Measurements from ENCODE around the gene MTUS2. TPM values are rescaled to one million over a fixed set of nuclear protein-coding genes. Genes with fewer than 3 reads are reported as not detected.

Gene MTUS2
- total RNA-seq, 1 donor from 2014 or later = not detected

DNA sequence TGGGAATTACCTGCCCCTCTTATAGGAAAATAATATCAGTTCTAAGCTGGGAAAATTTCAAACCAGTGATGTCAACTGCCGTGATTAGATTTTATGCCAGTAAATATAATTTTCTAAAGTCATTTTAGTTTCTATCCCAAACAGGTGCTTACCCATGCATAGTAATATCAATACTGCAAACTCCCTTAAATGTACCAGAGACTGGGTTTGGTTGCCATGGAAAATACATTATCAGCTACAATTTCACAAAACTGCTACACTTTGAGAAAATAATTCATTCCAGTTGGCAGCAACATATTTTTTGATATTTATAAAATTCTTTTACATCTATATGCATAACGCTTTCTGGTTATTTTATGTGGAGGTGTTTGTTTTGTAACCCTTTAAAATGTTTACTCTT is 631.8 kb downstream of the MTUS2 start:
- Mint-ChIP-seq H3K27ac (no peak overlapping the region), H3K27me3 (peaks cover 7% of the 10 kb centered on the region), H3K36me3 (ENCODE audit: low read depth) (no peaks in the 10 kb centered on the region), H3K4me1 (no peaks in the 10 kb centered on the region), H3K9me3 (no peaks in the 10 kb centered on the region), H3K4me3 (no peak overlapping the region)
- intact Hi-C loops (cut with micrococcal nuclease) = no loop called here
- DNase-seq = no peak

DNA sequence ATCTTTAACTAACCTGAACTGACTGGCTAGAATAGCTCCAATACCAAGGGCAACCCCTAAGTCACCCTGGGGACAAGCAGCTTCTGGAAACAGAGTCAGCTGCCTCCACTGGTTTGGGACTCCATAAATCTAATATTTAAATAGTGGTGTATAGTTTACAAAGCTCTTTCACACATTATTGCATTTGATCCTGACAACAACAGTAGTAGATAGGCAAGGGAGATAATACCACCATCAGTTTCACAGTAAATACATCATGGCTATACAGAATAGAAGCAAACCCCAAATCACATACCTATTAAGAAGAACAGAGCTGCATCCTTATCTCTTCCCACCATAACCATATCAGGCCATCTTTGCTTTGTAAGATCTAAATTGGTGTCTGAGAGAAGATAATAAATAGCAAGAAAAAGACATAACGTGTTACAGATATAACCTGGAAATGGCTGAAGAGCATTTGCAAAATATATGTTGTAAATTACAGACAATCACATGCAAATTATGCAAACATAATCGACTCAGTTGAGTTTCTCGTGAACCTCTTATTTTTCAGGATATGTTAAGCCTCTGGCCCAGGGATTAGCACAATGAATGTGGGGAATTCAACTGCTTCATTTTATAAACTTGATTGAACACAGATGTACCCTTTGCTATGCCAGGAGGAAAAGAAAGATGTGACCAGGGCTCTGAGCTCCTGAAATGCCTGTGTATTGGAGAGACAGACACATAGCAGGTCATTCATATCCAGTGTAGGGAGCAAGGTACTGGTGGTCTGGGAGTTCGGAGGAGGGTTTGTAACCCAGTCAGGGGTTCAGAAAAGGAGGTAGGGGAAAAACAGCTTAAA is 632.9 kb downstream of the MTUS2 start:
- no peak overlapping the region for H3K27ac Mint-ChIP-seq
- no peaks in the 10 kb centered on the region for H3K4me1 Mint-ChIP-seq
- no peaks in the 10 kb centered on the region for H3K9me3 Mint-ChIP-seq
- intact Hi-C loops (cut with micrococcal nuclease) = no loop called here
- peaks cover 7% of the 10 kb centered on the region for H3K27me3 Mint-ChIP-seq
- H3K36me3 Mint-ChIP-seq (ENCODE audit: low read depth) = no peaks in the 10 kb centered on the region
- no peak for DNase-seq
- H3K4me3 Mint-ChIP-seq = no peak overlapping the region

DNA sequence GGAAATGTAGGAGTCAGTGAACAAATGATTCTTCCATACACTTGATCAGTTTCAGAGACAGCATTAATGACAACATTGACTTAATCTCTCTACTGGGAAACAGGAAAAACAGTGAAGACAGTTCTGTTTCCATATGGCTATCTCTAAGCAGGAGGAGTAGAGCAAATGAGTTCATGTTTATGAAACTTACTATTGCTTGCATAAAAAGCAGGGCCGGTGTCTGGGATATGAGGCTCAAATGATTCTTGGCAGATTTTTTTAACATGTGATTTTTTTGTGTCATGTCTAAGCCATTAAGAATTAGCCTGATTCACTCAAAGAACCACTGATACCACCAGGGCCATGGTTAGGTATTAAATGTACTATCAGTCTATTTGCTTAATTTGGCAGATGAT is 633.5 kb downstream of the MTUS2 start:
- H3K9me3 Mint-ChIP-seq = no peaks in the 10 kb centered on the region
- H3K36me3 Mint-ChIP-seq (ENCODE audit: low read depth) = no peaks in the 10 kb centered on the region
- intact Hi-C loops (cut with micrococcal nuclease) = no loop called here
- H3K27ac Mint-ChIP-seq = no peak overlapping the region
- no peak overlapping the region for H3K4me3 Mint-ChIP-seq
- H3K27me3 Mint-ChIP-seq = peaks cover 9% of the 10 kb centered on the region
- DNase-seq = no peak
- no peaks in the 10 kb centered on the region for H3K4me1 Mint-ChIP-seq

DNA sequence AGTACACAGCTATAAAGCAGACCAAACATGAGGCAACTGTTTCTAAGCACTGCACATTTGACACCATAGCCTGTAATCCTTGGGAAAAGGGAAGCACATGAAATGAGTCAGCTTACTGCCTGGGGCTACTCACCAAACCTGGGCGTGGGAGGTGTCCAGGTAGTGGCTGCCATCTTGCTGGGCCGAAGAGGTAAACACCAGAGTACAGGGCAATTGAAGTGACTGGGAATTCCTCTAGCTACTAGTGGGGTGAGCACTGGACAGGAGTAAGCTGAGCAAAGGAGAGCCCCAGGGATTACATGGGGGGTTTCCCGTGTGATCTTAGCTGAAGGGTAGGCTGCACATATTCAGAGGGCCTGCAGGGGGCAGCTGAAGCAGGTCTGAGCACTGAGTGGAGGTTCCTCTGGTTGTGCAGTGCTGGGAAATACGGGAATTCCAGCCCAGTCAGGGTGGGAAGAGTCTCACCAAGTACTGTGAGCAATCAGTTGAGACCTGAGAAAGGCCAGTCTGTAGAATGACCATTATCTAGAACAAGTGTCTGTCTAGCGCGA is 634.9 kb downstream of the MTUS2 start:
- Mint-ChIP-seq H3K9me3 (no peaks in the 10 kb centered on the region), H3K4me1 (no peaks in the 10 kb centered on the region), H3K27me3 (peaks cover 11% of the 10 kb centered on the region), H3K27ac (no peak overlapping the region), H3K4me3 (no peak overlapping the region), H3K36me3 (ENCODE audit: low read depth) (no peaks in the 10 kb centered on the region)
- DNase-seq = no peak
- intact Hi-C loops (cut with micrococcal nuclease) = loop anchor here (5.0 kb wide), 1 partner anchor 252 kb away; no protein-coding TSS in a partner anchor

DNA sequence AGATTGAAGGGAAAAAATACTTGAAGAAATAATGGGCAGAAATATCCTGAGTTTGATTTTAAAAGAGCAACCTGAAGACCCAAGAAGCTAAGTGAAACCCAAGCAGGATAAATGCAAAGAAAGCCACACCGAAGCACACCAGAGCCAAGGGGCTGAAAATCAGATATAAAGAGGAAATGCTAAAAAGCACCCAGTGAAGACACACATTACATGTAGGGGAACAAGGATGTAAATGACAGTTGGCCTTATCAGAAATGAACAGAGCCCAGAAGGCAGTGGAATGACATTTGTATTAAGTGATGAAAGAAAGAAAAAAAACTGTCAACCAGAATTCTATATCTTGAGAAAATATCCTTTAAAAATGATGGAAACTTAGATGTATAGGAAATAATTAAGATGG is 636.3 kb downstream of the MTUS2 start:
- Mint-ChIP-seq H3K4me1 (no peaks in the 10 kb centered on the region), H3K9me3 (no peaks in the 10 kb centered on the region), H3K36me3 (ENCODE audit: low read depth) (no peaks in the 10 kb centered on the region), H3K27ac (no peak overlapping the region), H3K4me3 (no peak overlapping the region), H3K27me3 (peaks cover 14% of the 10 kb centered on the region)
- intact Hi-C loops (cut with micrococcal nuclease) = loop anchor here (5.0 kb wide), 1 partner anchor 251 kb away; no protein-coding TSS in a partner anchor
- DNase-seq = no peak

DNA sequence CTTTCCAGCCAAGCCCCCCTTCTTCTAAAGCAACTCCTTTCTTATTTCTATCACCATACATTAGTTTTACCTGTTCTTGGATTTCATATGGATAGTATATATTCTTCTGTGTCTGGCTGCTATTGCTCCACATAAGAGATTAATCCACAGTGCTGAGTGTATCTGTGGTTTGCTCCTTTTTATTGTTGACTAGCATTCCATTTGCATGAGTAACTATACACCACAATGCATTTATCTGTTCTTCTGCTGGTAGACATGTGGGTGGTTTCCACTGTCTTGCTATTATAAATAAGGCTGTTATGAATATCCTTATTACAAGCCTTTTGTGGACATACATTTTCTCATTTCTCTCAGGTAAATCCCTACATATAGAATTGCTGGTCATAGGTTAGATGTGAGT is 637.2 kb downstream of the MTUS2 start:
- H3K36me3 Mint-ChIP-seq (ENCODE audit: low read depth) = no peaks in the 10 kb centered on the region
- no peak overlapping the region for H3K4me3 Mint-ChIP-seq
- no peak overlapping the region for H3K27ac Mint-ChIP-seq
- DNase-seq = no peak
- H3K27me3 Mint-ChIP-seq = peaks cover 14% of the 10 kb centered on the region
- no peaks in the 10 kb centered on the region for H3K9me3 Mint-ChIP-seq
- H3K4me1 Mint-ChIP-seq = no peaks in the 10 kb centered on the region
- intact Hi-C loops (cut with micrococcal nuclease) = loop anchor here (5.0 kb wide), 1 partner anchor 250 kb away; no protein-coding TSS in a partner anchor

DNA sequence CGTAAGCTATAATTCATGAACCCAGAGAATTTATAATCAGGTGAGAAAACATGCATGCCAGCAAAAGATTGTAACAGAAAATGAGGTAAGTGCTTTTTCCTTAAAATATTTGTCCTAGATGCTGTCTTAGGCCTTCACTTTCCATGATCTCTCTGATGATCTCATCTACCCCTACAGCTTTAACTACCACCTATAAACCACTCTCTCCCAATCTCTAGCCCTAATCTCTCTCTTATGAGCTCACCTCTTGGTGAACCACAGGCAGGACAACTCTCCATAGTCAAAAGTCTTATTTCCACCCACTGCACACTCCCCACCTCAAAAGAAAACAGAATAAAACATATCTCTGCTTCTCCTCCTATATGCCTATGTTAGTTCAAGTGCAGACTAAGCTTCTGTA is 638.3 kb downstream of the MTUS2 start:
- H3K9me3 Mint-ChIP-seq = no peaks in the 10 kb centered on the region
- no peaks in the 10 kb centered on the region for H3K36me3 Mint-ChIP-seq (ENCODE audit: low read depth)
- intact Hi-C loops (cut with micrococcal nuclease) = loop anchor here (5.0 kb wide), 1 partner anchor 249 kb away; no protein-coding TSS in a partner anchor
- DNase-seq = no peak
- H3K4me3 Mint-ChIP-seq = no peak overlapping the region
- peaks cover 11% of the 10 kb centered on the region for H3K27me3 Mint-ChIP-seq
- no peak overlapping the region for H3K27ac Mint-ChIP-seq
- no peaks in the 10 kb centered on the region for H3K4me1 Mint-ChIP-seq

DNA sequence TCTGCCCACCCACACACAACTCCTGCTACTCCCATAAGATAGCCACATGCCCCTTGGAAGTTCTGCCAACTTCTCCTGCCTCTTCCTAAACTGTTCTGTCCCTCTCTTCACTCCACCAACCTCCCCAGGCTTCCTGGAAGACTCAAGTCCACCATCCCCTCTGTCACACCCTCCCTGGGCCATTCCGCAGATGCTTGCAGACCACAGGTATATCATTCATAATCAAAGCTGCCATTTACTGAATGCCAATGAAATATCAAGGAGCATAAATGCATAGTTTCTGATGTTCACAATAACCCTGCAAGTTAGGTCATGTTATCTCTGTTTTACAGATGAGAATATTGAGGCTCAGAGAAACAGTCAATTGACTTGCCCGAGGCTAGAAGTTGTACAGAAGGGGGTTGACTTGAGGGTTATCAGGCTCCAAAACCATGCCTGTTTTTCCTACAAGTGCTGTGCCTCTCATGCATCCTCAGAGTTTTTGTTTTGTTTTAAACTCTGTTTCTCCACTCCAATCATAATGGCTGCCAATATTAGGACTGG is 639.7 kb downstream of the MTUS2 start:
- Mint-ChIP-seq H3K27me3 (peaks cover 8% of the 10 kb centered on the region), H3K36me3 (ENCODE audit: low read depth) (no peaks in the 10 kb centered on the region), H3K27ac (no peak overlapping the region), H3K9me3 (no peaks in the 10 kb centered on the region), H3K4me3 (no peak overlapping the region), H3K4me1 (no peaks in the 10 kb centered on the region)
- no peak for DNase-seq
- intact Hi-C loops (cut with micrococcal nuclease) = loop anchor here (5.0 kb wide), 1 partner anchor 247 kb away; no protein-coding TSS in a partner anchor

DNA sequence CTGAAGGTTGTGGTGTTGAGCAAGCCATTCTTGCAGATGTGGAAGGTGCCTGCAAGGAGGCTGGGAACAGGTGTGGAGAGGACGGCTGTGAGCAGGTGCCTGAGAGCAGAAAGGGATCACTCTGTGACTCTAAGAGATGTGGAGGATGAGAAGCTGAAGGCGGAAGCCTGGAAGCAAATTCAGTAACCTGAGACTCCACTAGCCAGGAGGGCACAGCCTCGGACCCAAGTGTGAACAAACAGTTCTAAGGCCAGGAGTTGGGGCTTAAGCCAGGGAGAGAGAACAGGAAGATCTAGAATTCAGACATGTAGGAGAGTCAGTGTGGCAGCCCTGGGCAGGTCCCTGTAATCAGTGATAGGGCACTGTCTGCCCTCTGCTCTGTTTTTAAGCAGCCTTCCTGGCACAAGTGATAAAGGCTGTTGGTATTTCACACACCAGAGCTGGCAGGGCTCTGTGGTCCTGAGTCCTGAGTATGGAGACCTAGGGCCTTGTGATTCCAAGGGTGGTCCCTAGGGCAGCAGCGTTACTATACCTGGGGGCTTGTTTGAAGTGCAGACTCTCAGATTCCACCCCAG is 644.1 kb downstream of the MTUS2 start:
- H3K9me3 Mint-ChIP-seq = no peaks in the 10 kb centered on the region
- intact Hi-C loops (cut with micrococcal nuclease) = no loop called here
- DNase-seq = no peak
- no peak overlapping the region for H3K27ac Mint-ChIP-seq
- no peaks in the 10 kb centered on the region for H3K36me3 Mint-ChIP-seq (ENCODE audit: low read depth)
- peaks cover 7% of the 10 kb centered on the region for H3K27me3 Mint-ChIP-seq
- H3K4me1 Mint-ChIP-seq = no peaks in the 10 kb centered on the region
- no peak overlapping the region for H3K4me3 Mint-ChIP-seq

DNA sequence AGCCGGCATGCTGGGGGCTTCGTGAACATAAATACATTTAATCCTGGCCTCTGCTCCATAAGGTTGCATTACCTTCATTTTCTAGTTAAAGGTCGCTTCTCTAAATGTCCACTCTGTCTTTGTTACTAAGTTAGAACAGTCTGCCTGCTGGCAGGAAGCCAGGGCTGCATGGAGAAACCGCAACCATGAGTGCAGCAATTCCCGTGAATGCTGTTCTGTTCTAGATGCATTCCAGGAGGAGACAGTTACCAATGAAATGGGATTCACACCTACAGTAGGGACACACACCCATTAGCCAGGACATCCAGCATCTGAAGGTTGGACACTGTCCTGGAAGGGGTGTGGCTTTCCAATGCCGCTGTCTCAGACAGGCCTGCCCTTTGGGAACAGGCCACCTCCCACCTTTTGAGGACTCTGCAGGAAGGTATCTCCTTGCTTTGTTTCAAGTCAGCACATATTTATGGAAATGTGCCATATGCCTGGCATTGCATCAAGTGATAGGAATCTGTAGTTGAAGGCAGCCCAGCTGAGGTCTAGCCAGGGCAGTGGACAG is 645.7 kb downstream of the MTUS2 start:
- H3K36me3 Mint-ChIP-seq (ENCODE audit: low read depth) = no peaks in the 10 kb centered on the region
- DNase-seq = no peak
- H3K27me3 Mint-ChIP-seq = peaks cover 3% of the 10 kb centered on the region
- H3K4me1 Mint-ChIP-seq = no peaks in the 10 kb centered on the region
- H3K27ac Mint-ChIP-seq = no peak overlapping the region
- H3K9me3 Mint-ChIP-seq = no peaks in the 10 kb centered on the region
- intact Hi-C loops (cut with micrococcal nuclease) = no loop called here
- no peak overlapping the region for H3K4me3 Mint-ChIP-seq

DNA sequence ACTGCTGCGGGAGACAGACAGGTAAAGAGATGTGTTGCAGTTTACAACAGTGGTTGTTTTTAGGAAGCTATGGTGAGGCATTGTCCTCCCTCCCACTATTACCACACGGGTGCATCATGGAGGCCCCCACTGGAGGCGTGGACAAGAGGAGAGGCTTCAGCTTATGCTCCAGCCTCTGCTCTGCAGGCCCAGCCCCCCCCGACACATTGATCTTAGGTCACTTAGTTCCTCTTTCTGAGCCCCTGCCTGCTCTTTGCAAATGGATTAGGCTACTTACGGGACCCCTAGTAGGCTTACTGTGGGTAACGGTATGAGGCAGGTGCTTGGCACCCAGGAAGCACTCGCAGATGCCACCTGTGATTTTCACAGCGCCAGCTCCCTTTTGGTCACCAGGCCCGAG is 651.4 kb downstream of the MTUS2 start:
- no peaks in the 10 kb centered on the region for H3K36me3 Mint-ChIP-seq (ENCODE audit: low read depth)
- intact Hi-C loops (cut with micrococcal nuclease) = no loop called here
- H3K9me3 Mint-ChIP-seq = no peaks in the 10 kb centered on the region

DNA sequence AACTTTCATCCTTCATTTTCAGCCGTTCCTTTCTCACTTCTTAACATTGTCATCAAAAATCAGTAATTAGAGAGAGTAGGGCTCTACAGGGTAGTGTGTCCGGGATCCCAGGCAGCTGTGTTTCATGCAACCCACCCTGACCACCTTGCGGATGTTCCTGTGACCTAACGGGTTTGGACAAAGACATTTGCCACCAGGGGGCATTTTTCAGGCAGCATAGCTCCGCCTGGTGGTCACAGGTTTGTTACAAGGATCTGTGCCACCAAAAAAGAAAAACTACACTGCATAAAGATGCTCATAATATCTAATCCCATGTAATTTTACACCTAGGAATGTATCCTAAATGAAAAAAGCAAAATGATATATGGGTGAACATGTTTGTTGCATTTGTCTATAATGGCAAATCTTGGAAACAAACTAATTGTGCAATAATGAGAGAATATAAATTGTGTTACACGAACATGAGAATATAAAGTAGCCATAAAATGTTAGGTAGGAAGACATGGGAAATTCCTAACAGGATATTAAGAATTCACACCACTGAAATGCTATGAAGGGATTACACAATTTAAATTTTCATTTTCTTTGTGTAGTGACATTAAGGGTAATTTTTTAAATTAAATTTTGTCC is 652.3 kb downstream of the MTUS2 start:
- Mint-ChIP-seq H3K9me3 (no peaks in the 10 kb centered on the region), H3K27ac (no peak overlapping the region), H3K4me1 (no peaks in the 10 kb centered on the region), H3K27me3 (peaks cover 10% of the 10 kb centered on the region), H3K36me3 (ENCODE audit: low read depth) (no peaks in the 10 kb centered on the region), H3K4me3 (no peak overlapping the region)
- DNase-seq = peak; percentile 84
- intact Hi-C loops (cut with micrococcal nuclease) = loop anchor here (1.0 kb wide), 1 partner anchor 236 kb away; no protein-coding TSS in a partner anchor

More for the DNA sequence above, 651.4 kb downstream of the MTUS2 start:
- peaks cover 5% of the 10 kb centered on the region for H3K27me3 Mint-ChIP-seq
- H3K4me1 Mint-ChIP-seq = no peaks in the 10 kb centered on the region
- H3K27ac Mint-ChIP-seq = no peak overlapping the region
- no peak overlapping the region for H3K4me3 Mint-ChIP-seq
- no peak for DNase-seq

DNA sequence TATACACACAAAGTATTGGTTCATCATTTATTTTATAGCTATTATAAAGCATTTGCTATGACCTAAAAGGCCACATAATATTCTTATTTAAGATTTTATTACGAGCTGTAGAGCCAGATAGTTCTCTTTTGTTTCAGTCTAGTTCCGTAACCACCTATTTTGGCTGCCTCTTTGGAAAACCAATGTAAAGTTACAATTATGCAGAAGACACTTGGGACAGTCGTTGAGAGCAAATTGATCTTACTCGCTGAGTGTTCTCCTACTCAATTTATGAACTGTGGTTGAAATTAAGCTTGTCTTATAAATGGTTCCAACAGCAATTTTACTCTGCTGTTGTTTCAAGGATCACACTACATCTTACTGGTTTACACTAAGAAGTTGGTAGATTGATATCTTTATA is 653.0 kb downstream of the MTUS2 start:
- no peak overlapping the region for H3K4me3 Mint-ChIP-seq
- no peak overlapping the region for H3K27ac Mint-ChIP-seq
- H3K9me3 Mint-ChIP-seq = no peaks in the 10 kb centered on the region
- intact Hi-C loops (cut with micrococcal nuclease) = no loop called here
- DNase-seq = no peak
- no peaks in the 10 kb centered on the region for H3K4me1 Mint-ChIP-seq
- peaks cover 9% of the 10 kb centered on the region for H3K27me3 Mint-ChIP-seq
- H3K36me3 Mint-ChIP-seq (ENCODE audit: low read depth) = no peaks in the 10 kb centered on the region
